Measurements from ENCODE around the gene PHF14. TPM values are rescaled to one million over a fixed set of nuclear protein-coding genes. Genes with fewer than 3 reads are reported as not detected.

PHF14 gene
- total RNA-seq, 2 experiments from 2014 or later = 41.6 to 43.1 TPM

- H3K4me1 Mint-ChIP-seq = no peaks in the 10 kb centered on the region
- no peaks in the 10 kb centered on the region for H3K27me3 Mint-ChIP-seq
- H3K36me3 Mint-ChIP-seq = peaks cover 14% of the 10 kb centered on the region
- no peak overlapping the region for H3K27ac Mint-ChIP-seq
- H3K4me3 Mint-ChIP-seq = no peak overlapping the region
- no peaks in the 10 kb centered on the region for H3K9me3 Mint-ChIP-seq
- DNase-seq = no peak
These were observed 189.5 kb downstream of the PHF14 start for GRCh38 chr7:11163220-11163619.

GRCh38 chr7:11166051-11166450 is 192.4 kb downstream of the PHF14 start:
- Mint-ChIP-seq H3K27ac (no peak overlapping the region), H3K27me3 (no peaks in the 10 kb centered on the region), H3K9me3 (no peaks in the 10 kb centered on the region), H3K4me1 (peaks cover 14% of the 10 kb centered on the region), H3K4me3 (no peak overlapping the region), H3K36me3 (peaks cover 8% of the 10 kb centered on the region)
- DNase-seq = no peak

DNA sequence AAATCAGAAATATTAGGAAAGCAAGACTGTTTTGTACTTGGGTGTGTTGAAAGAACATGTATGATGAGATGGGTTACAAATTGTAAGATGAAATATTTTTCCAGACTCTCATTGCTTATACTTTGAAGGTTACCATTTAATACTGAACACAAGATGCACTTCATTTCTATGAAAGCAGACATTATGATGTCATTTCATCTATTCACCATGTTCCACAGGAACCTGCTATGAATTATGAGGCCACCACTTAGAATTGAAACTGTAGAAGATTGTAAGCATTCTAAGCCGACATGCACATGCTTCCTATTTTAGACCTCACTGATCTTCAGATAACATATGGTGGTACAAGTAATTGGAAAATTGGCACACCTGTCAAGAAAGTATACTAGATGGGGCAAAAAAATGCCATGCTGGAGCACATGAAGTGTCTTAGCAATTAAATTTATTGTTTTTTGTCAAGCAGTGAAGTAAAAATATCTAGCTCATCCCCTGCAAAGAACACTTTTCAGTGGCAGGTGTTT is 195.0 kb downstream of the PHF14 start:
- peaks cover 18% of the 10 kb centered on the region for H3K4me1 Mint-ChIP-seq
- H3K4me3 Mint-ChIP-seq = no peak overlapping the region
- H3K9me3 Mint-ChIP-seq = peaks cover 1% of the 10 kb centered on the region
- no peaks in the 10 kb centered on the region for H3K27me3 Mint-ChIP-seq
- peaks cover 11% of the 10 kb centered on the region for H3K36me3 Mint-ChIP-seq
- no peak for DNase-seq
- no peak overlapping the region for H3K27ac Mint-ChIP-seq

GRCh38 chr7:11170175-11170574 is 196.5 kb downstream of the PHF14 start:
- H3K9me3 Mint-ChIP-seq = peaks cover 1% of the 10 kb centered on the region
- H3K27ac Mint-ChIP-seq = no peak overlapping the region
- H3K36me3 Mint-ChIP-seq = peaks cover 8% of the 10 kb centered on the region
- DNase-seq = no peak
- peaks cover 18% of the 10 kb centered on the region for H3K4me1 Mint-ChIP-seq
- H3K27me3 Mint-ChIP-seq = no peaks in the 10 kb centered on the region
- H3K4me3 Mint-ChIP-seq = no peak overlapping the region

DNA sequence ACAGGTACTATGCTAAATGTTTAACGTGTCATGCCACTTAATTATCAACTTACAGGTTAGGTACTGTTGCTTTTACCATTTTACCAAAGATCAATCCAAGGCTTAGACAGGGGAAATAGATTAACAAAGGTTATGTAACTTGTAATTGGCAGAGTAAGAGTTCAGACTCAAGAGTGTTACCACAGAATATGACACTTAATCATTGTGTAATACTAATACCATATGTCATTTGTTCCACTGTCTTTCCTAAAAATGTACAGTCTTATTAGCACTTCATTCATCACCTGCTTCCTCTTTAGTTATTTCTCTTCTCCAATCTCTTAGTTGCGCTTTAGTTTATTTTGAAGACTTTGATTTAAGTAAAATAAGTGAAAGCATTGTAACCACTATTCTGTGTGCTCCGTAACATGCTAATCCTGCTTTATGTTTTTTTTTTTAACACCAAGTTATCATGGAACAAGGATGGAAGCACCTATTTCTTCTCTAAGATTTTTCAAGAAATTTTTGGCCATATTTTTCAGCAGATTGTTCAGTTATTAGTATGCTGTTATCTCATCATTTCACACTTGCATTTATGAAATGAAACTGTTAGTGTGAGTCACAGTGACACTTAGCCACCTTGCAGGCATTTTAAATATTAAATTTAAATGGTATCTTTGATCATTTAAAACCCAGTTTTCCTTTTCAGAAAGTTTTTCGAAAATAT is 197.3 kb downstream of the PHF14 start:
- H3K4me3 Mint-ChIP-seq = no peak overlapping the region
- H3K36me3 Mint-ChIP-seq = peaks cover 8% of the 10 kb centered on the region
- H3K9me3 Mint-ChIP-seq = peaks cover 1% of the 10 kb centered on the region
- H3K27me3 Mint-ChIP-seq = no peaks in the 10 kb centered on the region
- H3K27ac Mint-ChIP-seq = peak overlapping the region; percentile 89
- H3K4me1 Mint-ChIP-seq = peaks cover 18% of the 10 kb centered on the region
- DNase-seq = no peak

DNA sequence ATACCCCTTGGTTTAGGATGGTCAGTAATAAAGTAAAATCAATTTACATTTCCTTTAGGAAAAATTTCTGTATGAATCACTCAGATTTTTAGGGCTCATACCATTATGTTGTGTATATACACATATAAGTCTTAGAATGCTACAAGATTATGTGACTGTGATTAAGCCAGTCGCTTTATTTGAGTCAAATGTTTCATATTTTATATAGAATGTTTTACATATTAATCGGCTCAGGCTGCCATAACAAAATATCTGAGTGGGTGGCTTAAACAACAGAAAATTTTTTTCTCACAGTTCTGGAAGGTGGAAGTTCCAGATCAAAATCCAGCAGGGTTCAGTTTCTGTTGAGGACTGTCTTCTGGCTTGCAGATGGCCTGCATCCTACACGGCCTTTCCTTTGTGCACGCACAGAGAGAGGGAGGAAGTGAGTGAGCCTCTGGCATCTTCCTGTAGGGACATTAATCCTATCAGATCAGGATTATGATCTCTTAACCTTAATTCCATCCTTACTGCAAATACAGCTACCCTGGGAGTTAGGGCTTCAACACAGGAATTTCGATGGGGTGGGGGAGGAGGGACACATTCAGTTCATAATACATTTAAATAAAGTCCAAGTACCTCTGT is 198.0 kb downstream of the PHF14 start:
- Mint-ChIP-seq H3K36me3 (peaks cover 8% of the 10 kb centered on the region), H3K27ac (no peak overlapping the region)

DNA sequence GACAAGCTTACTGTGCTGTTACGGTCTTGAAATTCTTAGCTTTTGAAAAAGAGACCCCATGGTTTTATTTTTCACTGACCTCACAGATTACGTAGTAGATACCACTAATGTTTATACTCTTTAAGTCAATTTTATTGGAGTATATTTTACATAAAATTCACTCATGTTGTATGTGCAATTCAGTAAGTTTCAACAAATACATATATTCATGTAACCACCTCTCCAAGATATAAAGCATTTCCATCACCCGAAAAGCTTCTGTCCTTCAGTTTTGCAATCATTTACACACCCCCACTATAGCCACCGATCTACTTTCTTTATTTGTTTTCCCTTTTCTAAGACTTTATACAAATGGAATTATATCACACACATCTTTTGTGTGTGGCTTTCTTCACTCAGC is 199.2 kb downstream of the PHF14 start:
- H3K4me3 Mint-ChIP-seq = no peak overlapping the region
- H3K27me3 Mint-ChIP-seq = no peaks in the 10 kb centered on the region
- H3K36me3 Mint-ChIP-seq = peaks cover 8% of the 10 kb centered on the region
- peaks cover 18% of the 10 kb centered on the region for H3K4me1 Mint-ChIP-seq
- no peak for DNase-seq
- peaks cover 1% of the 10 kb centered on the region for H3K9me3 Mint-ChIP-seq
- no peak overlapping the region for H3K27ac Mint-ChIP-seq

More for the DNA sequence above, 198.0 kb downstream of the PHF14 start:
- peaks cover 1% of the 10 kb centered on the region for H3K9me3 Mint-ChIP-seq
- no peak for DNase-seq
- H3K27me3 Mint-ChIP-seq = no peaks in the 10 kb centered on the region
- peaks cover 18% of the 10 kb centered on the region for H3K4me1 Mint-ChIP-seq
- H3K4me3 Mint-ChIP-seq = no peak overlapping the region

GRCh38 chr7:11175371-11175770 is 201.7 kb downstream of the PHF14 start:
- Mint-ChIP-seq H3K27ac (no peak overlapping the region), H3K36me3 (peaks cover 4% of the 10 kb centered on the region), H3K4me3 (no peak overlapping the region), H3K9me3 (peaks cover 1% of the 10 kb centered on the region), H3K4me1 (peaks cover 11% of the 10 kb centered on the region), H3K27me3 (no peaks in the 10 kb centered on the region)
- DNase-seq = no peak

- H3K27me3 Mint-ChIP-seq = no peaks in the 10 kb centered on the region
- no peak overlapping the region for H3K27ac Mint-ChIP-seq
- peaks cover 4% of the 10 kb centered on the region for H3K36me3 Mint-ChIP-seq
- peaks cover 1% of the 10 kb centered on the region for H3K9me3 Mint-ChIP-seq
- no peak overlapping the region for H3K4me3 Mint-ChIP-seq
- DNase-seq = no peak
- peaks cover 6% of the 10 kb centered on the region for H3K4me1 Mint-ChIP-seq
These were observed 202.2 kb downstream of the PHF14 start for GRCh38 chr7:11175887-11176286.

- DNase-seq = no peak
- Mint-ChIP-seq H3K9me3 (peaks cover 1% of the 10 kb centered on the region), H3K36me3 (peaks cover 3% of the 10 kb centered on the region), H3K27ac (no peak overlapping the region), H3K27me3 (no peaks in the 10 kb centered on the region), H3K4me1 (no peaks in the 10 kb centered on the region), H3K4me3 (no peak overlapping the region)
These were observed 203.4 kb downstream of the PHF14 start for GRCh38 chr7:11176985-11177555.

DNA sequence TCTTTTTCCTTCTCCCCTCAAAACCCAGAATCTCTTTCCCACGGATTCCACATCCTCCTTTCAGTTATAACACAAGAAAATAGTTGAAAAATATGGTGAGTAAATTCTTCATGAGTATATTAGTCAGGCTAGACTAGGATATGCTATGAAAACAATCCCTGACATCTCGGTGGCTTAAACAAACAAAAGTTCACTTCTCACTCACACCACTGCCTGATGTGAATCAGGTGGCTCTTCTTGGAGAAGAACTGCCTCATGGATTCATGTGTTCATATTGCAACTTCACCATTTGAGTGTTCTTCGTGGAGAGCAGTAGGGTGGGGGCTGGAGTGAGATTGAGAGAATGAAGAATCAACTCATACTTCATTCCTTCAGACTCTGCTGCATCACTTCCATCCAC is 204.1 kb downstream of the PHF14 start:
- no peak overlapping the region for H3K27ac Mint-ChIP-seq
- H3K36me3 Mint-ChIP-seq = peaks cover 3% of the 10 kb centered on the region
- H3K27me3 Mint-ChIP-seq = no peaks in the 10 kb centered on the region
- H3K9me3 Mint-ChIP-seq = peaks cover 1% of the 10 kb centered on the region
- H3K4me1 Mint-ChIP-seq = no peaks in the 10 kb centered on the region
- no peak overlapping the region for H3K4me3 Mint-ChIP-seq
- DNase-seq = no peak

GRCh38 chr7:11181590-11181989 is 207.9 kb downstream of the PHF14 start:
- H3K4me3 Mint-ChIP-seq = no peak overlapping the region
- peaks cover 4% of the 10 kb centered on the region for H3K9me3 Mint-ChIP-seq
- no peak for DNase-seq
- H3K4me1 Mint-ChIP-seq = no peaks in the 10 kb centered on the region
- no peaks in the 10 kb centered on the region for H3K27me3 Mint-ChIP-seq
- H3K27ac Mint-ChIP-seq = no peak overlapping the region
- H3K36me3 Mint-ChIP-seq = peaks cover 2% of the 10 kb centered on the region

DNA sequence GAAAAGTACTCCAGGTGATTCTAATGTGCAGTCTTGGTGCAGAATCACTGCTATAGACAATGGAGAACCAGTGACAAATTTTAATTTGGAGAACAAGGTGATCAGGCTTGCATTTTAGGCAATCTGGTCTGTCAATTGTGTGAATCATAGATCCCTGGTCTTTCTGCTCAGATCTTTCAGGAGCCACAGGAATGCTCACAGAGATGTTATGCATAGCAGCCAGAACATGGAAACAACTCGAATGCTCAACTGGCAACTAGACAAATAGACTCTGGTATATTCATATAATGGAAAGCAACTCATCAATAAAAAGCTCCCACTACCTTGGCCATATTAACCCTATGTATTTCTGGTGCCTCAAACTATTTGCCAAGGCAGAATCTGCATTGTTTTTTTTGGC is 209.1 kb downstream of the PHF14 start:
- Mint-ChIP-seq H3K4me3 (no peak overlapping the region), H3K9me3 (peaks cover 4% of the 10 kb centered on the region), H3K27ac (no peak overlapping the region), H3K4me1 (no peaks in the 10 kb centered on the region), H3K36me3 (peaks cover 2% of the 10 kb centered on the region), H3K27me3 (no peaks in the 10 kb centered on the region)
- DNase-seq = no peak

DNA sequence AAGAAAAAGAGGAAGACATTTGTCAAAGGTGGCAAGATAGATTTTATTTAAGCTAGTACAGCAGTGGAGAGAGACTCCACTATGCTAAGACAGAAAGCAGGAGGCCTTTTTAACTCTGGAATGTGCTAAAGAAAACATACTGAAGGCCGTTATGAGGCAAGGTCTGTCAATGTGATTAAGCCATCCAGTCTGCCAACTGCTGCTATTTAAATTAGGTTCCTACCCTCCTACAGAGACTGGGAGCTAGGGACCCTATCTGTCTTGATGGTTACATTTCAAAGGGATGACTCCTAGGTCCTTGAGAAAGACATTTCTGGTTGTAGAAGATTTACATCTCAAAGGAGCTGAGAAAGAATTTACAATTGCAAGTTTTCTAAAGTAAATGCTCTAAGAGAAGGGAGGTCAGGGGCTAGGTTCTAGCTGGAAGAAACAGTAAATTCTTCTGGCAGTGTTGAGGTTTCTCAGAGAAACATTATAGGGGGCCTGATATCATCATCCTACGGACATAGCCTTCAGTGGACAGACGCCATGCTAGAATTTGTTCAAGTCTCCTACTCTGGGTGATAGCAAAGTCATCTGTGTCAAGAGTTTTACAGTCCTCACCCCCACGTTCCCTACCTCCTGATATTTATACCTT is 211.6 kb downstream of the PHF14 start:
- Mint-ChIP-seq H3K9me3 (peaks cover 4% of the 10 kb centered on the region), H3K4me1 (no peaks in the 10 kb centered on the region), H3K27ac (no peak overlapping the region), H3K4me3 (no peak overlapping the region), H3K36me3 (peaks cover 2% of the 10 kb centered on the region), H3K27me3 (no peaks in the 10 kb centered on the region)
- DNase-seq = no peak
